Liver (tissue), 9 donors: ENCODE measurements around the gene RETN. TPM values are rescaled to one million over a fixed set of nuclear protein-coding genes. Genes with fewer than 3 reads are reported as not detected.

Source experiments
- DNase-seq: peaks from one replicate; pipeline ENCODE4 v3.0.0-alpha.2; 2017; ENCODE audit warnings: low spot score
- H3K27ac ChIP-seq, 2 donors: one replicate each; pipeline ENCODE4 v1.7.0; 2013; ENCODE audit warnings: inconsistent platforms in 2 of 2, low read length in 2 of 2, control low read depth in 1 of 2, low read depth in 1 of 2, mild to moderate bottlenecking in 1 of 2
- H3K27me3 ChIP-seq, 4 donors: one replicate each; pipeline versions ENCODE4 v1.6.1 to v1.7.0; 2013; ENCODE audit warnings: low read length in 3 of 4, inconsistent platforms in 1 of 4, mild to moderate bottlenecking in 1 of 4, moderate library complexity in 1 of 4; ENCODE audit not compliant: control insufficient read depth in 4 of 4, insufficient read depth in 4 of 4
- H3K36me3 ChIP-seq, 4 donors: one replicate each; pipeline versions ENCODE4 v1.6.1 to v1.7.0; 2013; ENCODE audit warnings: low read length in 3 of 4, mild to moderate bottlenecking in 3 of 4, low read depth in 1 of 4, moderate library complexity in 1 of 4; ENCODE audit not compliant: control insufficient read depth in 4 of 4, insufficient read depth in 3 of 4
- H3K4me1 ChIP-seq, 4 donors: one replicate each; pipeline versions ENCODE4 v1.6.1 to v1.7.0; 2013; ENCODE audit warnings: low read length in 3 of 4, mild to moderate bottlenecking in 3 of 4, moderate library complexity in 1 of 4; ENCODE audit not compliant: control insufficient read depth in 4 of 4, insufficient read depth in 4 of 4
- H3K4me3 ChIP-seq, 3 donors: one replicate each; pipeline versions ENCODE4 v1.6.1 to v1.7.0; 2013; ENCODE audit warnings: low read length in 3 of 3, control low read depth in 1 of 3, low read depth in 1 of 3, mild to moderate bottlenecking in 1 of 3
- H3K9ac ChIP-seq, 2 donors: one replicate each; pipeline ENCODE4 v1.7.0; 2013; ENCODE audit warnings: low read length in 2 of 2, mild to moderate bottlenecking in 2 of 2, moderate library complexity in 2 of 2, control low read depth in 1 of 2, low read depth in 1 of 2
- H3K9me3 ChIP-seq, 4 donors: one replicate each; pipeline versions ENCODE4 v1.6.1 to v1.7.0; 2013; ENCODE audit warnings: low read length in 3 of 4; ENCODE audit not compliant: control insufficient read depth in 4 of 4
- CTCF ChIP-seq: fragments of 150-350 bp; IDR thresholded peaks from 2 replicates; pipeline ENCODE4 v1.5.1; 2017; ENCODE audit warnings: improper control_type of control experiment, low read depth, low read length; ENCODE audit not compliant: missing input control
- EGR1 ChIP-seq, 2 donors: IDR thresholded peaks; 2 replicates each; pipeline ENCODE4 v1.6.1; 2016 to 2018; ENCODE audit warnings: antibody characterized with exemption in 2 of 2, low read depth in 2 of 2
- FOXA1 ChIP-seq: IDR thresholded peaks from 2 replicates; pipeline ENCODE4 v1.6.1; 2016; ENCODE audit warnings: antibody characterized with exemption
- FOXA2 ChIP-seq: IDR thresholded peaks from 2 replicates; pipeline ENCODE4 v1.6.1; 2016; ENCODE audit warnings: antibody characterized with exemption
- GABPA ChIP-seq, 2 donors: IDR thresholded peaks in 1 of 2; conservative IDR thresholded peaks in 1 of 2; 2 replicates each; pipeline ENCODE4 v1.6.1; 2016; ENCODE audit warnings: antibody characterized with exemption in 2 of 2, mild to moderate bottlenecking in 1 of 2, moderate library complexity in 1 of 2
- HNF4A ChIP-seq, 2 donors: conservative IDR thresholded peaks; 2 replicates each; pipeline ENCODE4 v1.6.1; 2016; ENCODE audit warnings: antibody characterized with exemption in 2 of 2, mild to moderate bottlenecking in 2 of 2
- HNF4G ChIP-seq: IDR thresholded peaks from 2 replicates; pipeline ENCODE4 v1.6.1; 2016; ENCODE audit warnings: antibody characterized with exemption
- JUND ChIP-seq, 2 donors: IDR thresholded peaks; 2 replicates each; pipeline ENCODE4 v1.6.1; 2016; ENCODE audit warnings: antibody characterized with exemption in 2 of 2
- NR2F2 ChIP-seq: IDR thresholded peaks from 2 replicates; pipeline ENCODE4 v1.6.1; 2016; ENCODE audit warnings: antibody characterized with exemption
- RAD21 ChIP-seq, 2 donors: IDR thresholded peaks; 2 replicates each; pipeline ENCODE4 v1.6.1; 2016; ENCODE audit warnings: antibody characterized with exemption in 2 of 2, mild to moderate bottlenecking in 2 of 2
- REST ChIP-seq: IDR thresholded peaks from 2 replicates; pipeline ENCODE4 v1.6.1; 2016; ENCODE audit warnings: antibody characterized with exemption, mild to moderate bottlenecking
- RXRA ChIP-seq, 2 donors: IDR thresholded peaks; 2 replicates each; pipeline ENCODE4 v1.6.1; 2017 to 2018; ENCODE audit warnings: antibody characterized with exemption in 2 of 2, mild to moderate bottlenecking in 1 of 2
- SP1 ChIP-seq: IDR thresholded peaks from 2 replicates; pipeline ENCODE4 v1.6.1; 2018; ENCODE audit warnings: antibody characterized with exemption, mild to moderate bottlenecking
- TAF1 ChIP-seq: conservative IDR thresholded peaks from 2 replicates; pipeline ENCODE4 v1.6.1; 2016; ENCODE audit warnings: antibody characterized with exemption, mild to moderate bottlenecking
- YY1 ChIP-seq: IDR thresholded peaks from 2 replicates; pipeline ENCODE4 v1.6.1; 2016; ENCODE audit warnings: antibody characterized with exemption, mild to moderate bottlenecking
- WGBS: extraction: QIAGEN DNeasy Blood & Tissue Kit; methylation state at CpG from one replicate; pipeline ENCODE4 v1.1.7; 2013; 5-methylcytosine and 5-hydroxymethylcytosine counted together
- polyA plus RNA-seq, 2 donors: library from polyadenylated mRNA; stranded (reverse) in 1 of 2; unstranded in 1 of 2; fragments of 200-250 nt in 1 of 2; fragments of >200 nt in 1 of 2; fragmentation: Nextera tagmentation in 1 of 2; extraction: Ambion mirVana in 1 of 2; gene quantifications; one replicate each; pipeline versions ENCODE4 v1.2.1 to v1.2.3, GENCODE V29; 2013 to 2015
- total RNA-seq, 2 donors: library from RNA; depleted of rRNA; stranded (reverse); fragments of >200 nt; gene quantifications; one replicate each; pipeline ENCODE4 v1.2.3, GENCODE V29; 2014
- TF ChIP-seq, protein P1 (sequence below): IDR thresholded peaks from 2 replicates; pipeline ENCODE4 v1.6.1; 2016; ENCODE audit warnings: antibody characterized with exemption
- TF ChIP-seq, protein P2 (sequence below): IDR thresholded peaks from 2 replicates; pipeline ENCODE4 v1.6.1; 2016; ENCODE audit warnings: antibody characterized with exemption
- TF ChIP-seq, protein P3 (sequence below): IDR thresholded peaks from 2 replicates; pipeline ENCODE4 v1.6.1; 2016; ENCODE audit warnings: antibody characterized with exemption
- donor health status: healthy.
- donor health status: healthy.
- donor health status: healthy.
- donor health status: healthy.
- donor health status: healthy.

Gene RETN
- total and polyA plus RNA-seq, 4 donors = 1.9 to 11.5 TPM; not detected in 2

DNA sequence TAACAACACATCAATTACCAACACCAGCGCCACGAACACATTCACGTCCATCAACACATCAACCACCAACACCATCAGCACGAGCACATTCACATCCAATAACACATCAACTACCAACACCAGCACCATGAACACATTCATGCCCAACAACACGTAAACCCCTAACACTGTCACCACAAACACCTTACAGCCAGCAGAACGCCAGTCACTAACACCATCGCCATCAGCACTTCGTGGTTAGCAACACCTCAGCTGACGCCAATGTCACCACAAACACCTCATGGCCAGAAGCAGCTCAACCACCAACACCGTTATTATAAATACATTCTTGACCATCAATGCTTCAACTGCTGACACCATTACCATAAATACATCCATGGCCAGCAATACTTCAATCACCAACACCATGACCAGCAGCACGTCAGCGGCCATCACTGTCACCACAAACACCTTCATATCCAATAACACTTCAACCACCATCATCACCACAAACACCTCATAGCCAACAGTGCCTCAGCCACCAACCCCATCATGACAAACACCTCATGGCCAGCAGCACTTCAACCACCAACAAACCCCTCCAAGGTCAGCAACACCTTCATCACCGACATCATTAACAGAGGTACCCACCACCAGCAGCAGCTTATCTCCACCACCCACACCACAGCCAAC is 23.7 kb downstream of the RETN start (continued):
- TF ChIP-seq REST (no peak), YY1 (no peak), RAD21 (IDR thresholded peaks at IDR 0.05) (no peak), EGR1 (IDR thresholded peaks at IDR 0.05; ENCODE audit: low read depth in 2 of 2) (no peak)
- TF ChIP-seq, protein P1, sequence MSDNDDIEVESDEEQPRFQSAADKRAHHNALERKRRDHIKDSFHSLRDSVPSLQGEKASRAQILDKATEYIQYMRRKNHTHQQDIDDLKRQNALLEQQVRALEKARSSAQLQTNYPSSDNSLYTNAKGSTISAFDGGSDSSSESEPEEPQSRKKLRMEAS = no peak

DNA sequence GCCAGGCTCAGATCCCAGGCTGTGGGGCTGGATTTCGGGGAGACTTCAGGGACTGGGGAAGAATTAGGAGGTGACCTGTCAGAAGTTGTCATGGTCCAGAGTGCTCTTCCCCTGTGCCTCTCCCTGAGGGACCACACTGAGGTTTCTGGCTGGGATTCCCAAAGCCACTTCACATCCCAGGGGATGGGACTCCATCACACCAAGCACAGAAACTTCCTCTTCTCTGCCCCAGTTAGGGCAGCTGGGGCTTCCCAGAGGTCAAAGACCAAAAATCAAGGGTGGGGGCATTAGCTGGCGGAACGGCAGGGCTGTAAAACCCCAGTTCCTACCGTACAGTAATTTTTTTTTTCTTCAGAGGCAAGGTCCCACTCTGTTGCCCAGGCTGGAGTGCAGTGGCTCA is 25.6 kb downstream of the RETN start:
- no peaks in the 10 kb centered on the region for H3K4me1 ChIP-seq
- 39% methylated on average over 4 of the region's 4 CpGs for WGBS
- H3K4me3 ChIP-seq = no peak overlapping the region
- no peak overlapping the region for H3K9ac ChIP-seq
- H3K27ac ChIP-seq = no peak overlapping the region
- H3K36me3 ChIP-seq = no peaks in the 10 kb centered on the region
- H3K27me3 ChIP-seq = peaks cover 0 to 4% (median 0%) of the 10 kb centered on the region in 4 donors
- TF ChIP-seq TAF1 (no peak), YY1 (no peak), FOXA2 (no peak), FOXA1 (no peak), EGR1 (IDR thresholded peaks at IDR 0.05; ENCODE audit: low read depth in 2 of 2) (no peak), CTCF (no peak), RAD21 (IDR thresholded peaks at IDR 0.05) (no peak), GABPA (IDR thresholded peaks at IDR 0.05 in 1 of 2, conservative IDR thresholded peaks at IDR 0.05 in 1 of 2) (no peak), SP1 (no peak), HNF4G (no peak), RXRA (IDR thresholded peaks at IDR 0.05) (no peak), JUND (IDR thresholded peaks at IDR 0.05) (no peak), NR2F2 (no peak), HNF4A (conservative IDR thresholded peaks at IDR 0.05) (no peak), REST (no peak)
- TF ChIP-seq, protein P2, sequence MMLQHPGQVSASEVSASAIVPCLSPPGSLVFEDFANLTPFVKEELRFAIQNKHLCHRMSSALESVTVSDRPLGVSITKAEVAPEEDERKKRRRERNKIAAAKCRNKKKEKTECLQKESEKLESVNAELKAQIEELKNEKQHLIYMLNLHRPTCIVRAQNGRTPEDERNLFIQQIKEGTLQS = no peak
- TF ChIP-seq, protein P3, sequence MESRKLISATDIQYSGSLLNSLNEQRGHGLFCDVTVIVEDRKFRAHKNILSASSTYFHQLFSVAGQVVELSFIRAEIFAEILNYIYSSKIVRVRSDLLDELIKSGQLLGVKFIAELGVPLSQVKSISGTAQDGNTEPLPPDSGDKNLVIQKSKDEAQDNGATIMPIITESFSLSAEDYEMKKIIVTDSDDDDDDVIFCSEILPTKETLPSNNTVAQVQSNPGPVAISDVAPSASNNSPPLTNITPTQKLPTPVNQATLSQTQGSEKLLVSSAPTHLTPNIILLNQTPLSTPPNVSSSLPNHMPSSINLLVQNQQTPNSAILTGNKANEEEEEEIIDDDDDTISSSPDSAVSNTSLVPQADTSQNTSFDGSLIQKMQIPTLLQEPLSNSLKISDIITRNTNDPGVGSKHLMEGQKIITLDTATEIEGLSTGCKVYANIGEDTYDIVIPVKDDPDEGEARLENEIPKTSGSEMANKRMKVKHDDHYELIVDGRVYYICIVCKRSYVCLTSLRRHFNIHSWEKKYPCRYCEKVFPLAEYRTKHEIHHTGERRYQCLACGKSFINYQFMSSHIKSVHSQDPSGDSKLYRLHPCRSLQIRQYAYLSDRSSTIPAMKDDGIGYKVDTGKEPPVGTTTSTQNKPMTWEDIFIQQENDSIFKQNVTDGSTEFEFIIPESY = no peak
- TF ChIP-seq, protein P1 = no peak
- DNase-seq = no peak
- no peaks in the 10 kb centered on the region for H3K9me3 ChIP-seq
